HEK293 (cell line): ENCODE measurements around the gene CAPZB.

Experiments used
- CTCF ChIA-PET: fragments of 350-600 bp; formaldehyde crosslinking; extraction: SDS; loops from one replicate; lab custom pipeline; 2021; ENCODE audit warnings: antibody characterized with exemption; lab: Yijun Ruan, JAX
- POLR2A ChIA-PET: fragments of 300-600 bp; formaldehyde crosslinking; extraction: SDS; loops from one replicate; lab custom pipeline; 2020; ENCODE audit warnings: antibody characterized with exemption, inconsistent platforms; lab: Yijun Ruan, JAX
- H3K27ac ChIP-seq: fragments of 200-500 bp; sonication (Bioruptor generic); 2 replicates; pipeline ENCODE4 v1.5.1; 2014; ENCODE audit warnings: low read depth, low read length, control low read depth, inconsistent platforms; ENCODE audit errors: extremely low read depth
- H3K36me3 ChIP-seq, 2 experiments: fragments of 200-500 bp in 1 of 2; sonication (Bioruptor generic) in 1 of 2; 1 replicate in 1 of 2; 2 replicates in 1 of 2; pipeline ENCODE4 v1.5.1; 2014 to 2017; ENCODE audit warnings: inconsistent platforms in 2 of 2, low read length in 2 of 2; ENCODE audit not compliant: control insufficient read depth in 2 of 2, insufficient read depth in 1 of 2
- H3K4me1 ChIP-seq: fragments of 200-500 bp; sonication (Bioruptor generic); 2 replicates; pipeline ENCODE4 v1.5.1; 2014; ENCODE audit warnings: mild to moderate bottlenecking, low read length, inconsistent platforms; ENCODE audit not compliant: control insufficient read depth, insufficient read depth
- H3K4me3 ChIP-seq: 2 replicates; pipeline ENCODE4 v1.5.1; 2011; ENCODE audit warnings: low read depth, mild to moderate bottlenecking, control low read depth, low read length, moderate library complexity
- H3K9me3 ChIP-seq: fragments of 200-500 bp; sonication (Bioruptor generic); 2 replicates; pipeline ENCODE4 v1.5.1; 2014; ENCODE audit warnings: low read depth, low read length, inconsistent platforms; ENCODE audit not compliant: control insufficient read depth, insufficient read depth
- GLIS1 ChIP-seq: fragments of 450-650 bp; formaldehyde crosslinking; IDR thresholded peaks from 2 replicates; pipeline ENCODE4 v1.5.1; 2016; ENCODE audit warnings: missing biosample characterization, missing genetic modification characterization
- OSR2 ChIP-seq: fragments of 450-650 bp; formaldehyde crosslinking; IDR thresholded peaks from 2 replicates; pipeline ENCODE4 v1.5.1; 2016; ENCODE audit warnings: missing biosample characterization, missing genetic modification characterization
- RBAK ChIP-seq: fragments of 450-650 bp; formaldehyde crosslinking; IDR thresholded peaks from 2 replicates; pipeline ENCODE4 v1.5.1; 2016; ENCODE audit warnings: missing biosample characterization, missing genetic modification characterization
- ZBTB11 ChIP-seq: fragments of 450-650 bp; formaldehyde crosslinking; conservative IDR thresholded peaks from 2 replicates; pipeline ENCODE4 v1.5.1; 2016; ENCODE audit warnings: low read depth, missing biosample characterization, missing genetic modification characterization
- ZBTB49 ChIP-seq: fragments of 450-650 bp; formaldehyde crosslinking; IDR thresholded peaks from 2 replicates; pipeline ENCODE4 v1.5.1; 2016; ENCODE audit warnings: missing biosample characterization, missing genetic modification characterization, low read depth
- ZBTB6 ChIP-seq: fragments of 450-650 bp; formaldehyde crosslinking; IDR thresholded peaks from 2 replicates; pipeline ENCODE4 v1.5.1; 2017; ENCODE audit warnings: missing biosample characterization, missing genetic modification characterization
- ZNF148 ChIP-seq: fragments of 450-650 bp; formaldehyde crosslinking; IDR thresholded peaks from 2 replicates; pipeline ENCODE4 v1.5.0; 2017; ENCODE audit warnings: missing biosample characterization, missing genetic modification characterization, borderline replicate concordance
- ZNF473 ChIP-seq: fragments of 450-650 bp; formaldehyde crosslinking; IDR thresholded peaks from 2 replicates; pipeline ENCODE4 v1.5.1; 2017; ENCODE audit warnings: missing biosample characterization, missing genetic modification characterization
- ZNF549 ChIP-seq: fragments of 450-650 bp; IDR thresholded peaks from 2 replicates; pipeline ENCODE4 v1.5.1; 2018; ENCODE audit warnings: missing biosample characterization, missing genetic modification characterization, mild to moderate bottlenecking, inconsistent platforms, moderate library complexity
- ZNF621 ChIP-seq: fragments of 450-650 bp; formaldehyde crosslinking; IDR thresholded peaks from 2 replicates; pipeline ENCODE4 v1.5.1; 2017; ENCODE audit warnings: missing biosample characterization, missing genetic modification characterization
- ZNF664 ChIP-seq: fragments of 450-650 bp; formaldehyde crosslinking; IDR thresholded peaks from 2 replicates; pipeline ENCODE4 v1.5.1; 2016; ENCODE audit warnings: missing biosample characterization, missing genetic modification characterization
- ZNF785 ChIP-seq: fragments of 450-650 bp; formaldehyde crosslinking; IDR thresholded peaks from 2 replicates; pipeline ENCODE4 v1.5.1; 2016; ENCODE audit warnings: missing biosample characterization, missing genetic modification characterization
- ZNF792 ChIP-seq: fragments of 450-650 bp; formaldehyde crosslinking; IDR thresholded peaks from 2 replicates; pipeline ENCODE4 v1.5.1; 2016; ENCODE audit warnings: missing biosample characterization, missing genetic modification characterization

CAPZB gene

GRCh38 chr1:19529664-19530063, 44.3 kb upstream of the CAPZB start:
- TF ChIP-seq ZNF549 (tag by site-specific recombination): no peak
- no peak for TF ChIP-seq ZBTB11 (tag by site-specific recombination)
- TF ChIP-seq ZNF785: no peak
- no peak for TF ChIP-seq ZNF792
- TF ChIP-seq ZNF621: no peak
- no peak for TF ChIP-seq GLIS1 (tag by site-specific recombination)
- TF ChIP-seq ZNF664 (tag by site-specific recombination): no peak
- no peak for TF ChIP-seq OSR2 (tag by site-specific recombination)
- no peak for TF ChIP-seq ZBTB49
- CTCF ChIA-PET: interaction anchor here (0.6 kb wide), 1 partner anchor 52 kb away, joined by 3 read pairs; no protein-coding TSS in a partner anchor

GRCh38 chr1:19528438-19528837, 43.1 kb upstream of the CAPZB start:
- no peak overlapping the region for H3K27ac ChIP-seq
- no peak overlapping the region for H3K4me3 ChIP-seq
- TF ChIP-seq ZNF148 (tag by site-specific recombination): no peak
- no peak for TF ChIP-seq RBAK (tag by site-specific recombination)
- TF ChIP-seq ZBTB6 (tag by site-specific recombination): no peak
- TF ChIP-seq ZNF473: no peak
- ChIA-PET POLR2A (no interaction called here), CTCF (no interaction called here)
- no peaks in the 10 kb centered on the region for H3K9me3 ChIP-seq
- H3K4me1 ChIP-seq: no peaks in the 10 kb centered on the region
- H3K36me3 ChIP-seq: no peaks in the 10 kb centered on the region

More at GRCh38 chr1:19529664-19530063, 44.3 kb upstream of the CAPZB start:
- H3K4me3 ChIP-seq: no peak overlapping the region
- no peaks in the 10 kb centered on the region for H3K9me3 ChIP-seq
- H3K4me1 ChIP-seq: no peaks in the 10 kb centered on the region
- H3K36me3 ChIP-seq: no peaks in the 10 kb centered on the region
- POLR2A ChIA-PET: no interaction called here
- H3K27ac ChIP-seq: no peak overlapping the region
